Measurements from ENCODE around the gene EWSR1.
A peak's percentile ranks its signal among the peaks of the same experiment; 100 is the strongest.

EWSR1 gene

GRCh38 chr22:29251265-29251664 lies 16.8 kb upstream of the EWSR1 start:
- DNase-seq (ENCODE audit: low read depth): no peak

DNA sequence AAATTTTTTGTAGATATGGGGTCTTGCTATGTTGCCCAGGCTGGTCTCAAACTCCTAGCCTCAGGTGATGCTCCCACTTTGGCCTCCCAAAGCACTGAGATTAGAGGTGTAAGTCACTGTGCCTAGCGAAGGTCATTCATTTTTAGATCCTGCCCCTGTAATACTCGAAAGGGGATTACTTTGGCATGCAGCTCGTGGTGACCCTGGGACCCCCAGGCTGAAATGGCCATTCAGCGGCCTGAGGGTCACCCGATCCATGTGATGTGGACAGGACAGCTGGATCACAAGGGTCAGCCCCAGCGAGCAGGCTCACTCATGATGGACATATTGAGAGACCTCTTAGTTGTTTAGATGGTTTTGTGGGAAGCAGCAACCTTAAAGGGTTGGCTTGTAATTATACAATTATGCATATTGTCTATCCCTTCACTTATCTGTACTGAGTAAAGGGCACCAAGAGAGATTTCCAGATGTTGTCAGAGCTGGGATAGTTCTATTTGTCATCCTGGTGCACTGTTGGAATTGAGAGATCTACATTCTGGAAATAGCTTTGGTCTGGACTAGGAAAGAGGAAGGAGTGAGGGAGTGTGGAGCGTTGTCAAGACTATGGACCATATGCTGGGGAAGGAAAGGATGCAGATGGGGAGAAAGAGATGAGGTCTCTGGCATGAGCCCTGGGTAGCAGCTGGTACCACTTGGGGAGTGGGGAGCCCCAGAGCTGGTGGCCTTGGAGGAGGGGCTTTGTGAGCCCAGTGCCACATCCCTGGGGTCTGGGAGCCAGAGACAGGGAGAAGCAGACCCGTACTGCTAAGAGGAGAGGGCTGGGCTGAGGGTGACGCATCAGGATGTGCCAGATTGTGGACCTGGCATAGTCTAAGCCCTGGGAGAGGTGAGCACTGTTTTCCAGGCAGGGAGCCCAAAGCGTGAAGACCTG lies 15.8 kb upstream of the EWSR1 start:
- DNase-seq (ENCODE audit: low read depth): no peak

- DNase-seq (ENCODE audit: low read depth): no peak
Observed at GRCh38 chr22:29253561-29254285, 14.3 kb upstream of the EWSR1 start.

GRCh38 chr22:29254286-29254660 lies 13.8 kb upstream of the EWSR1 start:
- no peak for DNase-seq (ENCODE audit: low read depth)

DNA sequence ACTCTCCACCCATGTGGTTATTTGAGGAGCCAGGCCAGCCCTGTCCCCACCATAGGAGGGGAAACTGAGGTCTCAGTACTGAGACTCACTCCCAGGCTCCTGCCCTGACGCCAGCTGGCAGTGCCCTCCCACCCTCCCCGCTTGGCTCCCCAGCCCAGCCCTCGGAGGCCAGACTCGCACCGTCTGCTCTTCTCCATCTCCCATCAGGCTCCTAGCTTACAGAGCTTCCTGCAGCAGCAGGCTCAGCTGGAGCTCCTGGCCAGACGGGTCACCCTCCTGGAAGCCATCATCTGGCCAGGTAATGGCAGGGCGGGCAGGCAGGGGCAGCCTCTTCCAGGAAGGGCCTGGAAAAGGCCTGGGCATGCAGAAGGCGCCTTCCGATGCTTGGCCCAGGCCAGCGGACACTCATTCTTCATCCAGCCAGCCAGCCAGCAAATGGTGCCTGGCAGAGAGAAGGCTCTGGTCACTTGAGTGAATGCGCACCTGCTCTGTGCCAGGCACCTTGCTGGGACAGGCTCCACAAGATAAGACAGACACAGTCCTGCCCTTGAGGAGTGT lies 12.9 kb upstream of the EWSR1 start:
- no peak for DNase-seq (ENCODE audit: low read depth)

DNA sequence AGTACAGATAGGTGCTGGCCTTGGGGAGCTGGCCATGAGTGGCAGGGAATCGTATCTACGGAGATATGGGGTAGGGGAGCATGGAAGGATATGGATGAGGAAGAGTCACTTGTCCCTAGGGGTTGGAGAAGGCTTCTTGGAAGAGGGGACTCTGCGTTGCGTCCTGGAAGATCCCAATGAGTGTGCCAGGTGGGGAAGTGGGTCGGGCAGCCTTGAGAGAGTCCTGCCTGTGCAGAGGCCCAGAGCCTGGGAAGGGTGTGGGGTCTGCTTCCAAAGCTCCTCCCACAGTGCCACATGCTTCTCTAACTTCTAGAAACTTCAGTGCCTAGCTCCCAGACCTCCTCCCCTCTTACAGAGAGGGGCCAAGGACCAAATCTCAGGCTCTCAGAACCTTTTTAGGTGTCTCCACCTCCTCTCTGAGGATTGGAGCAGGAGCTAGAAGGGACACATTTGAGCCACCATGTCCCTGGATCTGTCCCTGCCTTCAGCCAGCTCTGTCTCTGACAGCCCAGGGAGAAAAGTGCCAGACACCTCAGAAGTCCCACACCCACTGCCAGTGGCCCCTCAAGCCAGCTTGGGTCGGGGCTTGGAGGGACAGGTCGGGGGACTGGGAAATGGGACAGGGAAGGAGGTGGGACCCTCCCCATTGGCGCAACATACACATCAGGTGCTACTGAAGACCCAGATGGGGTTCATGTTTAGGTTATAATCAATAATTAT lies 11.3 kb upstream of the EWSR1 start:
- DNase-seq (ENCODE audit: low read depth): no peak

- no peak for DNase-seq (ENCODE audit: low read depth)
Observed at GRCh38 chr22:29257751-29258181, 10.3 kb upstream of the EWSR1 start.

- no peak for DNase-seq (ENCODE audit: low read depth)
Observed at GRCh38 chr22:29258407-29259252, 9.4 kb upstream of the EWSR1 start.

DNA sequence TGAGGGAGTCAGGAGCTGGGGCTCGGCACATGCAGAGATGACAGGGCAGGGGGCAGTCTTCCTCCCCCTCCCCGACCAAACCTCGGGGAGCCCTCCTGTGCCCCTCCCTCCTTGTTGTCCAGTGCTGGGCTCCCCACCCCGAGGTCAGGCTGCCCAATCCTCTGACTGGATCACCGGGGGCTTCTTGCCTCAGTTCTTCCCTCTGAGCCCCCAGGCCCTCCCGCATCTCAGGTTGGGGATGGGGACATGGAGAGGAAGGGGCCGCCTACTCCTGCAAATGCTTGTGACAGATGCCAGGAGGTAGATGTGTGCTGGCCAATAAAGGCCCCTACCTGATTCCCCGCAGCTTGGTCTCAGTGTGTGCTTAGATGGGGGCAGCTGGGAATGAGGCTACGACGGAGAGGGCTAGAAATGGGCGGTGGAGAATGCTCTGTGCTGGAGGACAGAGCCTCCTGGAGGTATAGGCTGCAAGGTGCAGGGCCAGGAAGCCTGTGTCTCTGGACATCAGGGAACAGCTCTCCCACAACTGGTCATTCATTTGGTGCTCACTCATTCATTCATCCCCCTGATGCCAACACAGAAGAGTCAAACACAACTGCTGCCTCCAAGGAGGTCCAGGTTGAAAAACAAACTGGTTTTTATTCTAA lies 8.7 kb upstream of the EWSR1 start:
- no peak for DNase-seq (ENCODE audit: low read depth)

GRCh38 chr22:29260031-29260560 lies 8.0 kb upstream of the EWSR1 start:
- no peak for DNase-seq (ENCODE audit: low read depth)

DNA sequence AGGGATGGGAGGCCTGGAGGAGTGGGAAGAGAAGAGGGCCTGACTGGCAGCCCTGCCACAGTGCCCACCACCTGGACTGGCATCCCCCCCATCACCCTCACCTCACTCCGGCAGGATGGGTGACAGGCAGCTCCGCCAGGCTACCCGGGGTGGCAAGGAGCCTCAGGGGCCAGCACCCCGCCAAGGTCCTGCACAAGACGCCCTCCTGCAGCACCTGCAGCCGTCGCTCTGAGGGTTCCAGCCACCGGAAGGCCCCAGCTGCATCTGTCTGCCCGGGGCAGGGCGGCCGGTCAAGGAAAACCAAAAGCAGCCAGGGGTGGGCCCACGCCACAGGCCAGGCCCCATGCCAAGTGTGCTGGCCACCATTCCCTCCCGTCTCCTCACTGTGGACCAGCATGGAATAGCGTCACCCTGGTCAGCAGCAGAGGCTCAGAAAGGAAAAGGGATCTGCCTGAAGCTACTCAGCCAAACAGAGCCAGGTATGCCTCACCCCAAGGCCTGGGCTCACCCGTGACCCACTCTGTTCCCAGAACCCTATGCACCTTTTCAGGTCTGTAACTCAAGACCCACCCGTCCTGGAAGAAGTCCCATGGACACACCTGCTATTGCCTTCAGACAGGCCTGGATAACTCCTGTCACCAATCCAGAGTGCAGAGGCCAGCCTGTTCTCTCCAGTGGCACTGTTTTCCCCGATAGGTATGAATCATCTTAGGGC lies 7.3 kb upstream of the EWSR1 start:
- DNase-seq (ENCODE audit: low read depth): no peak

DNA sequence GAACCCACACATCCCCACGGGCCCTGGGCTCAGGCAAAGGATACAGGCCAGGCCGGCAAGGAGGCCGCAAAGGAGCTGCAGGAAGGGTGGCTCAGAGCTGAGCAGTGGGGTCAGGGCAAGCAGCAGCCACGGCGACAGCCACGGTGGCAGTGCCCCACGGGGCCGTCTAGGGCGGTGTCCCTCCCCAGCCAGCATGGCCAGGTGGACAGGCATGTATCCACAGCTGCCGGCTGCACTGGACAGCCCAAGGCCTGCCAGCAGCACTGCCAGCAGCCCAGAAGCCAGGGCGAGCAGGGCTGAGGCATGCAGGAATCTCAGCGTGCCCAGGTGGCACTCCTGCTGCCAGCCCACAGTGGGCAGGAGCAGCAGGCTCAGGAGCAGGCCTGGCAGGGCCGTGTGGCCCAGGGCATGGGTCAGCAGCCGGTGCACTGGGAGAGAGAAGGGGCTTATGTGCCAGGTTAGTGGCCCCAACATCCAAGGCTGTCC lies 4.2 kb upstream of the EWSR1 start:
- DNase-seq (ENCODE audit: low read depth): no peak

DNA sequence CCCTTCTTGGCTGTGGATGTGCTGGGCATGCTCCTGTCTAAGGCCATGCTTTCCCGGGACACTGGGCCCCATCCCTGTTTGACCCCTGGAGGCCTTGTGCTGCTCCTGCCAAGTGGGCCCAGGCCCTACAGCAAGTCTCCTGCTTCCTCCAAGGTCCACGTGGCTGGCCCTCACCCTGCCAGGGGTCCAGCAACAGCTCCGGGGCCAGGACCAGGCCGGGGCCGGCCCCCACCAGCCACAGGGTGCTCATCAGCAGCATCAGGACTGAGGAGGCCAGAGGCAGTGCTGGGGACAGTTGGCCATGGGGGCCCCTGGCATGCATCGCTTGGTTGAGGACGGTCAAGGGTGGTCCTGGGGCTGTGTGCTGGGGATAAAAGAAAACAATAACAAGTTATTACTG lies 2.8 kb upstream of the EWSR1 start:
- no peak for DNase-seq (ENCODE audit: low read depth)

DNA sequence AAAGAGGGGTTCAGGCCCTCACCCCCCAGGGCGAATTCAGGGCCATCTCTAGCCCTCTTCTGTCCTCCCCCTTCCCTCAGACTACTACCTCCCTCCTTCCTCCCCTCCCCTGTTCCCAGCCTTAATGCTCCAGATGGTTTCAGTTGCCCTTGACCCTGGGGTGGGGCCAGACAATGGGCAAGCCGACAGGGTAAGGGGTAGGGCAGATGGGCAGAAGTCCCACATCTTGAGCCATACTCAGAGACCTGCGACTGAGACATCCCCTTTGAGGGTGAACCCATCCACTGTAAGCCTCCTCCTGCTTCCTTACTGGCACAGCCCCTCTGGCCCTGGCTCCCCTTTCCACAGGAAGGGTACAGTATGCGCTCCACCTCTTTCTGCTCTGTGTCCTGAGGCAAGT lies 2.1 kb upstream of the EWSR1 start:
- DNase-seq (ENCODE audit: low read depth): no peak

DNA sequence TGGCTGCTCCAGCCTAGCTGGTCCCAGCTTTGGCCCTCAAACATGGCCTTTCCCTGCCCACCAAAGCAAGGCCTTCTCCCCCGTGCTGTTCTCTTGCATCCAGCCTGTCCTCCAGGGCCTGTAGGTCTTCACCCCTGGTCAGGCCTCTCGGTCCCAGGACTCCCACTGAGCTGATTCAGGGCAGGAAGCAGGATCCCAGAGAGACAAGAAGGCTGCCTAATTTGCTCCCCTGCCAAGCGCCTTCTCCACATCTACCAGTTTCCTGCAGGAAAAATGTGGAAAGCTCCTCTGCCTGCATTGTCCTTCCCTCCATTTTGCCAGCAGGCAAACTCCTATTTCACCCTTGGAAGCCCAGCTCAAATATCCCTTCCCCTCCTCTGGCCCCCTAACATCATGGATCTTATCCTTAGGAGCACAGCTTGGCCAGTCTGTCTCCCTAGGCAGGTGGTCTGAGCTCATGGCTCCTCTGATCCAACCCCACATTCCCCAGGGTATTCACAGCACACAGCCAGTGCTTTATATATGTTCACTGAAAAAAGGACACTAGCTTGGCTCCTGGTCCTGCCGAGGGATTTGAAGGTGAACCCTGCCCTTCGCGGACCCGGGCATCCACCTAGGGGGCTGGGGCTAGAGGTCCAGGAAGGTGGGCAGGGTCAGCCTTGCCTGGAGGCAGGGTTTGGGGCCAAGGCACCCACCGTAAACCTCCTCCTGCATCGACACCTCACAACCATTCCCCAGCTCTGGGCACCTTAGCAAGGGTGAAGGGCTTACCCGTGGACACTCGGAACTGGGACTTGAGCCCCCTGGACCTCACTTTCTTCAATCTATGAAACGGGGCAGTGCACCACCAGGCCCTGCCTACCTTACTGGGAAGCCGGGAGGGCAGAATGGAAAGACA lies 1.3 kb upstream of the EWSR1 start:
- no peak for DNase-seq (ENCODE audit: low read depth)

- DNase-seq (ENCODE audit: low read depth): no peak
Observed at GRCh38 chr22:29267462-29267857, 608 bp upstream of the EWSR1 start.

DNA sequence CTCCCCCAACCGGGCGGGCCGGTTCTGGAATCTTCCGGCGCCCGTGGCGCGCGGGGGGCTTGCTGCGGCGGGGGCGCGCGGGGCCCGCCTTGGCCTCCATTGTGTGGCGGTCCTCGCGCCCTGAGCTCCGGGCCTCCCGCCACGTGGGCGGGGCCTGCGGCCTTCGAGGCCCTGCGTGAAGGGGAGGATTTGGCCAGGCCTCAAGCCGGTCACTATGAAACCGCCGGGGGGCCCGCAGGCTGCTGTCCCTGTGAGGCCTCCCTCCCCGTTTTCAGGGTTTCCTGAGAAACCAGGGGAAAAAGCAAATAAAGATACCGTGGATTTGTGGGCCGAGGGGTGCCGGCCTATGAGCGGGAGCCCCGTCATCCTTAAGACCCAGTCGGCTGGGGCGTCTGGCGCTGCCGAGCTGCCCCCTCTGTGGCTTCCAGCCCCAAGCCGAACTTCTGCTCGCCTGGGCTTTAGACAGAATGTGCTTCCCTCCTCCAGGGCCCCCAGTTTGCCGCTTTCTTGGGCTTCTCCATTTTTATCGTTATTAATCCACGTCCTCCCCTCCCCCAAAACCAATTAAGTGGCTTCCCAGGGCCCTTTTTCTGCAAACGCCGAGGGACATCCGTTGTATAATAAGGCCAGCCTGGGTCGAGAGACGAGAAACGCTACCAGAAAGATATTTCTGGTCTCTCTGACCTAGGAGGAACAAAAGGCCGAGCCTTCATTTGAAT lies 602 bp downstream of the EWSR1 start:
- peak; percentile 20 for DNase-seq (ENCODE audit: low read depth)

DNA sequence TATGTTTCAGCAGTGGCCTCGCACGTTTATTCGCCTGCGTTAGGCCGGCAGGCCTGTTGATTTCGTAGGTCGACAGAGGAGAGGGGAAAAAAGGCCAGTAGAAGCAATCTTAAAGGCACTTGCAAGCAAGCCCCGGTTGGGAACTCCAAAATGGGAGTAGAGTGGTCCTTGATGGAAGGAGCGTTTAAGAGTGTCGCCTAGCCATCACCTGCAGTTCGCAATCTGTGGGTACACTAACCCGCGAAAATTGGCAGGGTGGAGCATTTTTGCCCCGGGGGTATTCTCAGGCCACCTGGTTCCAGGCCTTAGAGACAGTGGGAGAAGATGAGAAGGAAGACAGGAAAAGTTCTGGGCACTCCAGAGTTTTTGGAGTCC lies 1.1 kb downstream of the EWSR1 start:
- DNase-seq (ENCODE audit: low read depth): no peak

Measured in stimulated activated CD8-positive, alpha-beta memory T cell treated with anti-CD3 and anti-CD28 coated beads, Interleukin-12 subunit alpha, Interleukin-12 subunit beta, amount 100 ng/mL, for 1 hour (primary cell).